Activated CD4-positive, alpha-beta T cell treated with anti-CD3 and anti-CD28 coated beads for 24 hours (primary cell): ENCODE measurements around the gene GLTPD2.

ENCODE experiments used
- DNase-seq, 2 donors: peaks; one replicate each; pipeline ENCODE4 v3.0.0-alpha.2; 2020; ENCODE audit warnings: low read depth in 2 of 2

The GLTPD2 gene

GRCh38 chr17:4771519-4772234 lies 17.1 kb upstream of the GLTPD2 start, which contains the start of gene TM4SF5:
TSS of gene TM4SF5 (plus strand) at chr17:4771886. CDS start at chr17:4771923, 37 bp downstream.
- no peak for DNase-seq

- DNase-seq: no peak
Observed at GRCh38 chr17:4772235-4772613, 16.5 kb upstream of the GLTPD2 start.

GRCh38 chr17:4777969-4778760 lies 10.6 kb upstream of the GLTPD2 start:
- DNase-seq: no peak

GRCh38 chr17:4780325-4780955 lies 8.3 kb upstream of the GLTPD2 start:
- no peak for DNase-seq

GRCh38 chr17:4782652-4783051 lies 6.1 kb upstream of the GLTPD2 start:
- no peak for DNase-seq

- DNase-seq: no peak
Observed at GRCh38 chr17:4785311-4786105, 3.3 kb upstream of the GLTPD2 start.

- no peak for DNase-seq
Observed at GRCh38 chr17:4786106-4786511, 2.7 kb upstream of the GLTPD2 start, which contains the start of gene VMO1. TSS of gene VMO1 (minus strand) at chr17:4786364. CDS start at chr17:4786352, 12 bp downstream.

GRCh38 chr17:4786516-4786915 lies 2.2 kb upstream of the GLTPD2 start:
- no peak for DNase-seq

- DNase-seq: no peak
Observed at GRCh38 chr17:4788159-4788806, 481 bp upstream of the GLTPD2 start.

GRCh38 chr17:4789701-4789950 lies 862 bp downstream of the GLTPD2 start:
- peak in 1 of 2 donors; percentile 12 for DNase-seq

- DNase-seq: peak; percentile 57 to 72
Observed at GRCh38 chr17:4789951-4790704, 1.4 kb downstream of the GLTPD2 start.

- no peak for DNase-seq
Observed at GRCh38 chr17:4790705-4791088, 1.9 kb downstream of the GLTPD2 start.

GRCh38 chr17:4795168-4795567 lies 6.4 kb downstream of the GLTPD2 start:
- no peak for DNase-seq

GRCh38 chr17:4796552-4796920 lies 7.8 kb downstream of the GLTPD2 start:
- DNase-seq: no peak

- DNase-seq: no peak
Observed at GRCh38 chr17:4800462-4801196, 11.9 kb downstream of the GLTPD2 start.

- no peak for DNase-seq
Observed at GRCh38 chr17:4802228-4802627, 13.5 kb downstream of the GLTPD2 start, which contains the start of gene C17orf114. TSS of gene C17orf114 (minus strand) at chr17:4802328.

GRCh38 chr17:4806456-4806776 lies 17.7 kb downstream of the GLTPD2 start:
- no peak for DNase-seq

- peak; percentile 79 to 87 for DNase-seq
Observed at GRCh38 chr17:4806777-4807604, 18.2 kb downstream of the GLTPD2 start, which contains the start of gene PLD2. TSS of gene PLD2 (plus strand) at chr17:4807152. CDS start at chr17:4807773, 621 bp downstream.
